H1 (cell line): ENCODE results near the gene RPA3. TPM values are rescaled to one million over a fixed set of nuclear protein-coding genes. Genes with fewer than 3 reads are reported as not detected.

Experiments used
- CTCF ChIA-PET: fragments of 300-600 bp; sonication (Branson Sonifier 250); formaldehyde crosslinking; loops from one replicate; lab custom pipeline; 2021; ENCODE audit not compliant: partially characterized antibody; lab: Charles Lee
- POLR2A ChIA-PET: fragments of 300-600 bp; sonication (Branson Sonifier 250); formaldehyde crosslinking; loops from one replicate; lab custom pipeline; 2021; ENCODE audit warnings: inconsistent platforms; ENCODE audit not compliant: partially characterized antibody; lab: Charles Lee
- DNase-seq, 2 experiments: peaks; one replicate each; pipeline versions ENCODE4 v3.0.0 to v3.0.0-alpha.2; 2010 to 2022; ENCODE audit warnings: low spot score in 2 of 2, low read depth in 1 of 2, mixed read lengths in 1 of 2
- FAIRE-seq: peaks from 2 replicates; lab custom pipeline; 2011; peaks lifted over from hg19 to GRCh38; lab: Jason Lieb, UNC
- H2AFZ ChIP-seq: 2 replicates; pipeline ENCODE4 v1.8.1; 2012; ENCODE audit warnings: low read length, inconsistent platforms
- H2AK5ac ChIP-seq: 2 replicates; pipeline ENCODE4 v1.6.1; 2013; ENCODE audit warnings: low read depth, low read length
- H2BK120ac ChIP-seq: replicated peaks from 2 replicates; pipeline ENCODE3; 2013; ENCODE audit warnings: low read depth, low read length, inconsistent platforms
- H2BK12ac ChIP-seq: 2 replicates; pipeline ENCODE4 v1.6.1; 2013; ENCODE audit warnings: low read depth, low read length
- H2BK15ac ChIP-seq: 2 replicates; pipeline ENCODE4 v1.6.1; 2013; ENCODE audit warnings: low read length
- H2BK20ac ChIP-seq: 2 replicates; pipeline ENCODE4 v1.6.1; 2013; ENCODE audit warnings: low read length
- H2BK5ac ChIP-seq: 2 replicates; pipeline ENCODE4 v1.6.1; 2013; ENCODE audit warnings: low read depth, low read length
- H3K14ac ChIP-seq: 2 replicates; pipeline ENCODE4 v1.6.1; 2013; ENCODE audit warnings: inconsistent platforms; ENCODE audit not compliant: insufficient read length
- H3K18ac ChIP-seq: 2 replicates; pipeline ENCODE4 v1.6.1; 2013; ENCODE audit warnings: low read length; ENCODE audit errors: extremely low read depth
- H3K23ac ChIP-seq: 2 replicates; pipeline ENCODE4 v1.6.1; 2013; ENCODE audit warnings: inconsistent platforms; ENCODE audit not compliant: insufficient read length
- H3K23me2 ChIP-seq: 2 replicates; pipeline ENCODE4 v1.6.1; 2013; ENCODE audit warnings: low read depth, low read length
- H3K27ac ChIP-seq: 2 replicates; pipeline ENCODE4 v1.6.1; 2011; ENCODE audit warnings: low read depth, low read length, inconsistent platforms
- H3K27me3 ChIP-seq, 4 experiments: replicated peaks in 1 of 4; 1 replicate in 1 of 4; 2 replicates in 3 of 4; pipeline versions ENCODE4 v1.6.1 to v1.8.1; 2011 to 2013; ENCODE audit warnings: low read length in 3 of 4, mild to moderate bottlenecking in 3 of 4, inconsistent platforms in 2 of 4, mixed read lengths in 2 of 4, moderate library complexity in 1 of 4; ENCODE audit not compliant: control insufficient read depth in 3 of 4, insufficient read depth in 3 of 4; ENCODE audit errors: extremely low read depth in 1 of 4
- H3K36me3 ChIP-seq, 4 experiments: 2 replicates each; pipeline versions ENCODE4 v1.6.1 to v1.8.1; 2011 to 2013; ENCODE audit warnings: mild to moderate bottlenecking in 4 of 4, low read length in 3 of 4, moderate library complexity in 2 of 4, control low read depth in 1 of 4, inconsistent platforms in 1 of 4; ENCODE audit not compliant: insufficient read depth in 4 of 4, control insufficient read depth in 2 of 4
- H3K4ac ChIP-seq: replicated peaks from 2 replicates; pipeline ENCODE3; 2013; ENCODE audit warnings: low read length, low read depth, mixed read lengths, inconsistent platforms; ENCODE audit not compliant: insufficient read length
- H3K4me1 ChIP-seq, 4 experiments: replicated peaks in 1 of 4; 1 replicate in 1 of 4; 2 replicates in 3 of 4; pipeline versions ENCODE4 v1.6.1 to v1.8.1; 2011 to 2013; ENCODE audit warnings: low read length in 3 of 4, inconsistent platforms in 2 of 4, mixed read lengths in 1 of 4; ENCODE audit not compliant: insufficient read depth in 4 of 4, control insufficient read depth in 3 of 4
- H3K4me2 ChIP-seq, 2 experiments: 2 replicates each; pipeline versions ENCODE4 v1.6.1 to v1.8.1; 2011 to 2013; ENCODE audit warnings: low read depth in 2 of 2, low read length in 2 of 2, control low read depth in 1 of 2, inconsistent platforms in 1 of 2, mild to moderate bottlenecking in 1 of 2; ENCODE audit not compliant: insufficient read depth in 1 of 2
- H3K4me3 ChIP-seq, 4 experiments: fragments of 200-600, 300-600 bp in 1 of 4; sonication (generic), shearing (Covaris generic), sonication (Bioruptor Twin) in 1 of 4; 2 replicates each; pipeline versions ENCODE4 v1.5.1 to v1.8.1; 2011 to 2016; ENCODE audit warnings: low read length in 4 of 4, low read depth in 3 of 4, control low read depth in 2 of 4, inconsistent platforms in 2 of 4, mild to moderate bottlenecking in 2 of 4, mixed read lengths in 1 of 4, moderate library complexity in 1 of 4; ENCODE audit not compliant: insufficient read depth in 2 of 4; ENCODE audit errors: extremely low read depth in 1 of 4
- H3K56ac ChIP-seq: replicated peaks from 2 replicates; pipeline ENCODE3; 2013; ENCODE audit warnings: low read depth, mild to moderate bottlenecking, mixed read lengths, low read length, inconsistent platforms; ENCODE audit not compliant: insufficient read length
- H3K79me1 ChIP-seq: 2 replicates; pipeline ENCODE4 v1.6.1; 2013; ENCODE audit warnings: low read depth, low read length, control low read depth
- H3K79me2 ChIP-seq, 2 experiments: 2 replicates each; pipeline versions ENCODE4 v1.6.1 to v1.8.1; 2012 to 2013; ENCODE audit warnings: low read length in 2 of 2, mild to moderate bottlenecking in 2 of 2, inconsistent platforms in 1 of 2; ENCODE audit not compliant: insufficient read depth in 2 of 2, control insufficient read depth in 1 of 2
- H3K9ac ChIP-seq, 4 experiments: replicated peaks in 1 of 4; 1 replicate in 1 of 4; 2 replicates in 3 of 4; pipeline versions ENCODE4 v1.6.1 to v1.8.1; 2011 to 2013; ENCODE audit warnings: low read depth in 3 of 4, low read length in 3 of 4, control low read depth in 2 of 4, mild to moderate bottlenecking in 2 of 4, moderate library complexity in 2 of 4, inconsistent platforms in 1 of 4; ENCODE audit errors: extremely low read depth in 1 of 4
- H3K9me3 ChIP-seq, 2 experiments: 2 replicates each; pipeline versions ENCODE4 v1.6.1 to v1.8.1; 2012 to 2013; ENCODE audit warnings: mild to moderate bottlenecking in 2 of 2, moderate library complexity in 2 of 2, control low read depth in 1 of 2, inconsistent platforms in 1 of 2, low read depth in 1 of 2, low read length in 1 of 2, mixed read lengths in 1 of 2; ENCODE audit not compliant: insufficient read depth in 2 of 2
- H4K20me1 ChIP-seq, 2 experiments: replicated peaks in 1 of 2; 2 replicates each; pipeline versions ENCODE3 to v1.8.1; 2011 to 2013; ENCODE audit warnings: inconsistent platforms in 2 of 2, low read length in 2 of 2, mild to moderate bottlenecking in 1 of 2; ENCODE audit not compliant: insufficient read depth in 2 of 2, control insufficient read depth in 1 of 2
- H4K5ac ChIP-seq: 2 replicates; pipeline ENCODE4 v1.6.1; 2013; ENCODE audit warnings: low read length, low read depth, mixed read lengths, inconsistent platforms; ENCODE audit not compliant: insufficient read length
- H4K8ac ChIP-seq: 2 replicates; pipeline ENCODE4 v1.8.0; 2013; ENCODE audit warnings: mild to moderate bottlenecking, moderate library complexity, low read length, inconsistent platforms; ENCODE audit not compliant: insufficient read depth; ENCODE audit errors: extremely low read depth
- H4K91ac ChIP-seq: replicated peaks from 2 replicates; pipeline ENCODE3; 2013; ENCODE audit warnings: low read length, mixed read lengths, inconsistent platforms; ENCODE audit not compliant: insufficient read length
- BCL11A ChIP-seq, 2 experiments: IDR thresholded peaks; one replicate each; pipeline ENCODE4 v1.6.1; 2011; ENCODE audit warnings: low read depth in 2 of 2, low read length in 2 of 2, mild to moderate bottlenecking in 2 of 2
- CHD1 ChIP-seq: IDR thresholded peaks from 2 replicates; pipeline ENCODE4 v1.6.1; 2012; ENCODE audit warnings: low read depth, low read length, improper control_type of control experiment
- EP300 ChIP-seq, 2 experiments: IDR thresholded peaks; 1 replicate in 1 of 2; 2 replicates in 1 of 2; pipeline ENCODE4 v1.6.1; 2011 to 2012; ENCODE audit warnings: low read depth in 2 of 2, low read length in 2 of 2, mild to moderate bottlenecking in 2 of 2, borderline replicate concordance in 1 of 2, inconsistent platforms in 1 of 2, moderate library complexity in 1 of 2
- EZH2 ChIP-seq: fragments of 200-600 bp; sonication (generic); IDR thresholded peaks from 2 replicates; pipeline ENCODE4 v1.7.1; 2012; ENCODE audit warnings: low read depth, mild to moderate bottlenecking, moderate library complexity, low read length, inconsistent platforms; ENCODE audit not compliant: severe bottlenecking
- POLR2A ChIP-seq, 2 experiments: IDR thresholded peaks; 1 replicate in 1 of 2; 2 replicates in 1 of 2; pipeline ENCODE4 v1.6.1; 2011; ENCODE audit warnings: low read depth in 2 of 2, low read length in 2 of 2, mild to moderate bottlenecking in 2 of 2; ENCODE audit errors: control extremely low read depth in 1 of 2
- POU5F1 ChIP-seq: IDR thresholded peaks from 2 replicates; pipeline ENCODE4 v1.6.1; 2011; ENCODE audit warnings: low read depth, mild to moderate bottlenecking, low read length, moderate library complexity
- RNF2 ChIP-seq: fragments of 200-900, 300-1000 bp; sonication (generic); IDR thresholded peaks from 2 replicates; pipeline ENCODE4 v1.7.1; 2016; ENCODE audit warnings: borderline replicate concordance, low read depth, mild to moderate bottlenecking, antibody characterized with exemption, low read length; ENCODE audit not compliant: poor library complexity, severe bottlenecking; ENCODE audit errors: missing control alignments
- SUZ12 ChIP-seq: fragments of 200-600 bp; sonication (generic); IDR thresholded peaks from 2 replicates; pipeline ENCODE4 v1.6.1; 2012; ENCODE audit warnings: mild to moderate bottlenecking, inconsistent platforms, low read length, moderate library complexity, mixed read lengths
- TAF1 ChIP-seq: IDR thresholded peaks from 2 replicates; pipeline ENCODE4 v1.6.1; 2011; ENCODE audit warnings: mild to moderate bottlenecking, low read depth, low read length
- TBP ChIP-seq: IDR thresholded peaks from 2 replicates; pipeline ENCODE4 v1.6.1; 2011; ENCODE audit warnings: low read depth, low read length, improper control_type of control experiment
- WGBS, 2 experiments: shearing (Covaris generic) in 1 of 2; methylation state at CpG; one replicate each; pipeline versions ENCODE4 v1.1.6 to v1.1.7; 2013 to 2015; ENCODE audit warnings: low lambda C conversion rate in 2 of 2, mixed read lengths in 2 of 2, inconsistent platforms in 1 of 2, low coverage in 1 of 2, missing lambda C conversion rate in 1 of 2; ENCODE audit not compliant: insufficient replicate concordance in 2 of 2, insufficient coverage in 1 of 2, insufficient read length in 1 of 2; ENCODE audit errors: extremely low coverage in 1 of 2, missing lambda C conversion rate in 1 of 2; 5-methylcytosine and 5-hydroxymethylcytosine counted together
- polyA plus RNA-seq, 7 experiments: library from polyadenylated mRNA; depleted of rRNA in 3 of 7; stranded (reverse) in 5 of 7; unstranded in 2 of 7; fragments of >200 nt in 5 of 7; fragments of 200-250 nt in 2 of 7; gene quantifications; 1 replicate in 5 of 7; 2 replicates in 1 of 7; 4 replicates in 1 of 7; pipeline versions ENCODE4 v1.2.1 to v1.2.3, GENCODE V29; 2011 to 2013; ENCODE audit warnings: missing spikeins in 2 of 7, mixed read lengths in 2 of 7
- total RNA-seq: library from RNA; stranded (reverse); fragmentation: NEBNext Ultra II Directional; extraction: Animal tissue kit (Norgen Biotek cat#: 25700); gene quantifications from 2 replicates; pipeline ENCODE4 v1.2.1, GENCODE V29; 2021
- TF ChIP-seq, protein P1 (sequence below): IDR thresholded peaks from 2 replicates; pipeline ENCODE4 v1.6.1; 2012; ENCODE audit warnings: low read length, inconsistent platforms

RPA3 gene
- total and polyA plus RNA-seq, 2 of the 8 experiments (the other 6 are each of a cell fraction or from before 2014, with no cell fraction given), result 60.2 to 105 TPM

DNA sequence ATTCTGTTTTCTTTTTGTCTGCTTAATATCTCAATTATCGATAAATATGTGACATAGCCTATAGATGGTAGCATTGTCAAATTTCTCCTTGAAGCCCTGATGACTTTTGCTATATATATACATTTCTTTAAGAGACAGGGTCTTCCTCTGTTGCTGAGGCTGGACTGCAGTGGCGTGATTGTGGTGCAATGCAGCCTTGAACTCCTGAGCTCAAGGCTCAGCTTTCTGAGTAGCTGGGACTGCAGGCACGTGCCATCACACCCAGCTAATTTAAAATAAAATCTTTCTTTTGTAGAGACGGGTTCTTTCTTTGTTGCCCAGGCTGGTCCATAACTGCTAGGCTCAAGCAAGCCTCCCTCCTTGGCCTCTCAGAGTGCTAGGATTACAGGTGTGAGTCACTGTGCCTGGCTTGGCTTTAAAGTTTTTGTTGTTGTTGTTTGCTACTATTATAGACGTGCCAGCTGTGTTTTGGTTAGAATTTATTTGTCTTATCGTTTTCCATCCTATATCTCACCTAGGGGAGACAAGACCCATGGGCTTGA, 70.8 kb downstream of the RPA3 start:
- no peak overlapping the region for H2BK120ac ChIP-seq
- WGBS, 2 experiments, result 70% methylated on average over 6 of the region's 6 CpGs; no CpG with 5 or more reads in 1 of the 2 experiments
- H3K4me3 ChIP-seq, result no peak overlapping the region
- peaks cover 0 to 38% of the 10 kb centered on the region in 2 experiments; a peak in 3 of 4 replicates for H3K79me2 ChIP-seq
- no peaks in the 10 kb centered on the region for H3K27me3 ChIP-seq
- no peak overlapping the region for H4K5ac ChIP-seq
- no peak overlapping the region for H2AK5ac ChIP-seq
- no peak overlapping the region for H3K4me2 ChIP-seq
- H3K4ac ChIP-seq, result no peak overlapping the region
- H3K9ac ChIP-seq, result no peak overlapping the region
- H2BK15ac ChIP-seq, result no peak overlapping the region
- H3K79me1 ChIP-seq, result peaks cover 3% of the 10 kb centered on the region
- H3K27ac ChIP-seq, result no peak overlapping the region
- DNase-seq, result no peak
- CTCF ChIA-PET, result interaction anchor here (0.6 to 2.3 kb wide), 3 partner anchors 14 to 531 kb away, joined by 3 to 9 read pairs (median 3); no protein-coding TSS in a partner anchor
- no peak for FAIRE-seq
- no peak overlapping the region for H2BK5ac ChIP-seq
- no peaks in the 10 kb centered on the region for H3K23me2 ChIP-seq
- H2BK12ac ChIP-seq, result no peak overlapping the region
- no peak overlapping the region for H4K8ac ChIP-seq
- H3K18ac ChIP-seq, result no peak overlapping the region
- no peaks in the 10 kb centered on the region for H4K20me1 ChIP-seq
- POLR2A ChIA-PET, result interaction anchor here (0.6 kb wide), 1 partner anchor 220 kb away, joined by 3 read pairs; no protein-coding TSS in a partner anchor
- H3K4me1 ChIP-seq, result peaks cover 0 to 3% (median 0%) of the 10 kb centered on the region in 4 experiments; a peak in 1 of 7 replicates
- H3K9me3 ChIP-seq, result no peaks in the 10 kb centered on the region
- no peak overlapping the region for H2AFZ ChIP-seq
- H3K56ac ChIP-seq, result no peak overlapping the region
- H3K36me3 ChIP-seq, result no peaks in the 10 kb centered on the region
- H3K23ac ChIP-seq, result no peak overlapping the region
- H3K14ac ChIP-seq, result no peak overlapping the region
- no peak overlapping the region for H2BK20ac ChIP-seq
- no peak overlapping the region for H4K91ac ChIP-seq
- no peak for TF ChIP-seq RNF2
- TF ChIP-seq POLR2A (IDR thresholded peaks at IDR 0.05; ENCODE audit: control extremely low read depth in 1 of 2, low read depth in 2 of 2, low read length in 2 of 2), result no peak
- no peak for TF ChIP-seq TAF1
- no peak for TF ChIP-seq POU5F1
- TF ChIP-seq, protein P1, sequence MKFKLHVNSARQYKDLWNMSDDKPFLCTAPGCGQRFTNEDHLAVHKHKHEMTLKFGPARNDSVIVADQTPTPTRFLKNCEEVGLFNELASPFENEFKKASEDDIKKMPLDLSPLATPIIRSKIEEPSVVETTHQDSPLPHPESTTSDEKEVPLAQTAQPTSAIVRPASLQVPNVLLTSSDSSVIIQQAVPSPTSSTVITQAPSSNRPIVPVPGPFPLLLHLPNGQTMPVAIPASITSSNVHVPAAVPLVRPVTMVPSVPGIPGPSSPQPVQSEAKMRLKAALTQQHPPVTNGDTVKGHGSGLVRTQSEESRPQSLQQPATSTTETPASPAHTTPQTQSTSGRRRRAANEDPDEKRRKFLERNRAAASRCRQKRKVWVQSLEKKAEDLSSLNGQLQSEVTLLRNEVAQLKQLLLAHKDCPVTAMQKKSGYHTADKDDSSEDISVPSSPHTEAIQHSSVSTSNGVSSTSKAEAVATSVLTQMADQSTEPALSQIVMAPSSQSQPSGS, result no peak
- TF ChIP-seq TBP, result no peak
- no peak for TF ChIP-seq EZH2
- TF ChIP-seq SUZ12, result no peak
- TF ChIP-seq CHD1, result no peak
- no peak for TF ChIP-seq BCL11A (IDR thresholded peaks at IDR 0.05; ENCODE audit: low read depth in 2 of 2, low read length in 2 of 2)
- TF ChIP-seq EP300 (IDR thresholded peaks at IDR 0.05; ENCODE audit: borderline replicate concordance in 1 of 2, low read depth in 2 of 2, low read length in 2 of 2), result no peak
